Measurements from ENCODE around the gene OTUD7B.
"Not testable (repeated sequence)": the region's sequence is repeated elsewhere in the genome, so short reads cannot be mapped to it uniquely, and the experiment has no call there.

OTUD7B gene

DNA sequence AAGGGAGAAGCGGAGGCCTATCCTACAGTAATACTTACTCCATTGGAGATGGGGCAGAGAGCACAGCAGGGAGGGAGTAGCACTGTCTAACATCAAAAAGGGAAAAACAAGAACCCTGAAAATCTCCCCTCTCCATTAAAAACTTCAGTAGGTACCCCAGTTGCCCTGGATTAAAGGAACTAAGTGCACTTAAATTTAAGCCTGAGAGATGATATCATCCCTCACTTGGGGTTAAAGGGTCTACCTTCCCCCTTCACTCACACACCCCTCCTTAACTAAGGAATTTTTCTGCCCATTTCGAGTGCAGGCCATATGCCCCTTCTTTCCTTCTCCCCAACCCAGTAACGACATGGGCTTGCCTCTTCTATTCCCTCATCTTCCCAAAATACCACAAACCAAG lies 70.1 kb downstream of the OTUD7B start:
- no peak overlapping the region for H3K4me3 ChIP-seq (ENCODE audit: low read depth, low read length)
- TF ChIP-seq, protein P1, sequence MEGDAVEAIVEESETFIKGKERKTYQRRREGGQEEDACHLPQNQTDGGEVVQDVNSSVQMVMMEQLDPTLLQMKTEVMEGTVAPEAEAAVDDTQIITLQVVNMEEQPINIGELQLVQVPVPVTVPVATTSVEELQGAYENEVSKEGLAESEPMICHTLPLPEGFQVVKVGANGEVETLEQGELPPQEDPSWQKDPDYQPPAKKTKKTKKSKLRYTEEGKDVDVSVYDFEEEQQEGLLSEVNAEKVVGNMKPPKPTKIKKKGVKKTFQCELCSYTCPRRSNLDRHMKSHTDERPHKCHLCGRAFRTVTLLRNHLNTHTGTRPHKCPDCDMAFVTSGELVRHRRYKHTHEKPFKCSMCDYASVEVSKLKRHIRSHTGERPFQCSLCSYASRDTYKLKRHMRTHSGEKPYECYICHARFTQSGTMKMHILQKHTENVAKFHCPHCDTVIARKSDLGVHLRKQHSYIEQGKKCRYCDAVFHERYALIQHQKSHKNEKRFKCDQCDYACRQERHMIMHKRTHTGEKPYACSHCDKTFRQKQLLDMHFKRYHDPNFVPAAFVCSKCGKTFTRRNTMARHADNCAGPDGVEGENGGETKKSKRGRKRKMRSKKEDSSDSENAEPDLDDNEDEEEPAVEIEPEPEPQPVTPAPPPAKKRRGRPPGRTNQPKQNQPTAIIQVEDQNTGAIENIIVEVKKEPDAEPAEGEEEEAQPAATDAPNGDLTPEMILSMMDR (IDR thresholded peaks at IDR 0.05; ENCODE audit: borderline replicate concordance, insufficient read depth, low read depth, low read length): no peak

DNA sequence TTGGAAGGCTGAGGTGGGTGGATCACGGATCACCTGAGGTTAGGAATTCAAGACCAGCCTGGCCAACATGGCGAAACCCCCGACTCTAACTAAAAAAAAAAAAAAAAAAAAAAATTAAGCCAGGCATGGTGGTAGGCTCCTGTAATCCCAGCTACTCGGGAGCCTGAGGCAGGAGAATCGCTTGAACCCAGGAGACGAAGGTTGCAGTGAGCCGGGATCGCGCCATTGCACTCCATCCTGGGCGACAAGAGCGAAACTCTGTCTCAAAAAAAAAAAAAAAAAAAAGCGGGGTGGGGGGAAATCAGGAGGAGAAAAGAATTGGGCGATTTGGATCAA lies 71.9 kb downstream of the OTUD7B start:
- not testable (repeated sequence) for H3K4me3 ChIP-seq (ENCODE audit: low read depth, low read length)

DNA sequence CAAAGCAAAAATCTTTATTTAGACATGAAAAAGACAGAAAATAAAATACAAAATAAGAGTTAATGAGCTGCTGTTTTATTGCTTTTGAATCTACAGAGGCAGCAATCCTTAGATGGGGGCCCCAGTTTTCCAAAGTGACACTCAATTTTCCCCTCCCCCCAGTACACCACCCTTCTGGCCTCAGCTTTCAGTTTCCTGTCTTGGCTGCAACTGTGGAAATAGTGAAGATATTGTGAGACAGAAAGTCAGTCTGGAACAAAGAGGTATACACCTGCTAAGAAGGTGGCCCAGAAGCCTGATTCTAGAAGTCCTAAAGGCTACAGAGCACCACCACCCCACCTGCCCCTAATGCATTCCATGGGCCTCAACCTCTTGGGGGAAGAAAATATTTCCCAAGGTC lies 72.8 kb downstream of the OTUD7B start:
- H3K4me3 ChIP-seq (ENCODE audit: low read depth, low read length): no peak overlapping the region
- TF ChIP-seq, protein P1 (IDR thresholded peaks at IDR 0.05; ENCODE audit: borderline replicate concordance, insufficient read depth, low read depth, low read length): no peak

DNA sequence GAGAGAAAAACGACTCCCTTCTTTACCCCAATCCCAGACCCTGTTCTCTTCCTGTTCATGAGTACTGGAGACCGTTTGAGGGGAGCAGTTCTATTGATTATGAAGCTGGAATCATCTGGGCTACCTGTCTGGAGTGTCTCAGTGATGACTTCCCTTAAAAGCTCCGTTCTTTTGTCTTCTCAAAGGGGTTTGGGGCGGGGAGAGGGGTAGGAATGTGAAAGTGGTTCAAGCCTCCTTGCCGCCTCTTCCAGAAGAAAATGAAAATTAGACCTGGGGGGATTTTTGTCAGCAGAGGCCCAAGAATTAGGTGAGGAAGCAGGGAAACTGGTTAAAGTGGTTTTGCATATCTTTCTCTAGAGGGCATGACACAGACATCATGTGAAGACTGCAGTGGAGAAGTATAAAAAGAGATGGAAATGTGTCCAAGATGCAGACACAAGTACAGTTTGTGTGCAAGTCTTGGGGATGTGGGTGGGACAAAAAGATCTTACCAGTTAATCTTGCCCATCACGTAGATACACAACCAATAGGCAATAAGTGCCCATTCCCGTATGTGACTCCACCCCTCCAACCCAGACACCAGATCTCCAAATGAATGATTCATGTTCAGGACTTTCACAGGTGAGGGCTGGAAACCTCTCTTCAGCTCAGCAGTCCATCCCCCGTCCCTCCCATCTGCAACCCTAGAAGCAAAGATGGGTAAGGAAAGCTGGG lies 73.4 kb downstream of the OTUD7B start:
- TF ChIP-seq, protein P1 (IDR thresholded peaks at IDR 0.05; ENCODE audit: borderline replicate concordance, insufficient read depth, low read depth, low read length): no peak
- no peak overlapping the region for H3K4me3 ChIP-seq (ENCODE audit: low read depth, low read length)

DNA sequence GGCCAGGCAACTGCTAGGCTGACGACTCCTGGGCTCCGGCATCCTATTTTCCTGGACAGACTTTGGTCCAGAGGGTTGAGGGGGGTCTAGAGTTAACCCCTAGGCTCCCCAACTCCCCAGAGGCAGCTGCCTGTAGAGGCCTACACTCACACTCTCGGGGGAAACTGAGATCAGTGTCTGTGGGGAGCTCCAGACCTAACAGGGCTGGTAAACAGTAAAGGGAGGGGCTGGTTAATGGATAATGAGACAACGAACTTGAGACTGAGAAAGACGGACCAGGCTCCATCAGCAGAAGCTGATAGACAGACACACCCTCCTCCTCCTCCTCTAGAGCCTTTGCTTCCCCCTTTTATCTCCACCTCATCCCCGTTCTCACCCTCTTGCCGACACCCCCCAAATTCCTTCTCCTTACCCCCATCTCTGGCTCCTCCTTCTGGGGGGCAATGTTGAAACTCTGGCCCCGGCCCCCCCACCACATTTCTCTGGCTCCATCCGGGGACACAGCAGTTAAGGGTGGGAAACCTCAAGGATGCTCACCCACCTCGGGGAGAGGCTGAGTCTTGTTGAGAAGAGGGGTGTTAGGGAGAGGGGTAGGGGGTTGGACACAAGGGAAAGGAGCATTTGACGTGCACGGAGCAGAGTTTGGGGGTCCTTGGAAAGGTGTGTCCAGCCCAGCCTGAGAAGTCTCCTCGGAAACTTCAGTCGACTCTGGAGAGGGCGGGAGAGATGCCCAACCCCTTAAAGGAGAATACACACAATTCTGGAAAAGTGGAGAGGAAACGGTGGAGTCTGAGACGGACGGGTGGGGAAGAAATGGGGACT lies 74.1 kb downstream of the OTUD7B start, which contains the start of gene MTMR11:
Gene MTMR11 (minus strand): TSS at position 710 of the 822 bp plus-strand sequence. CDS start 232 bp downstream, at position 478.
- TF ChIP-seq, protein P1 (IDR thresholded peaks at IDR 0.05; ENCODE audit: borderline replicate concordance, insufficient read depth, low read depth, low read length): no peak
- H3K4me3 ChIP-seq (ENCODE audit: low read depth, low read length): no peak within 1 kb of the TSS

DNA sequence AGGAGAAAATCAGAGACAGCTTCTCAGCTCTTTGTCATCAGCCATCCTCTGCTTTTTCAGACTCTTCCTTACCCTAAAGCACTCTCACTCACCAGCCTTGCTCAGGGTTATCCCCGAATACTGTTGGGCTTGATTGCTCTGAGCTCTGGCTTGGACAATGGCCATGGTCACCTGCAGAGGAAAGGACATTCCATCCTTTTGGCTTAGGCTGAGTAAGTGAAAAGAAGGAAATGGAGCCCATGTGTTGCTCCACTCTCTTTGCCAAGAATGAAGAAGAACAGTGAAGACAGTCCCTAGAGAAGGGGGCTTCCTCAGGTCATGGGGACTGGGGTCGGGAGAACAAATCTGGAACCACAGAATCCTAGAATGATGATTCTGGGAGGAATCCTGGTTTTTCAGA lies 76.2 kb downstream of the OTUD7B start:
- TF ChIP-seq, protein P1 (IDR thresholded peaks at IDR 0.05; ENCODE audit: borderline replicate concordance, insufficient read depth, low read depth, low read length): no peak
- no peak overlapping the region for H3K4me3 ChIP-seq (ENCODE audit: low read depth, low read length)

DNA sequence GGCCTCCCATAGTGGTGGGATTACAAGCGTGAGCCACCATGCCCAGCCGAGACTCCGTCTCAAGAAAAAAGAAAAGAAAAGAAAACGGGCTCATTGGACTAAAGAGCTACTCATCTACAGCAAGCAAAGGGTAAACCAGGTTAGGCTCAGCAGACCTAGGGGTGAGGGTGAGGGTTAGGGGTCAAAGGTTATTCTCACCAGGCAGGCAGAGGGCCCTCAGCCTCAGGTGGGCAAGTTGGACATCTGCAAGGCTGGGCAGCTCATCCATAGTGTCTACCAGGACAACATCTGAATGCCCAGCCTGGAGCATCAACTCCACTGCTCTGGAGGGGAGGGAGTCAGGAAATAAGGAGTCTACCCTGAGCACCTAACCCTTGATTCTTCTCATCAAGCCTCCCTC lies 77.3 kb downstream of the OTUD7B start:
- H3K4me3 ChIP-seq (ENCODE audit: low read depth, low read length): no peak overlapping the region
- TF ChIP-seq, protein P1 (IDR thresholded peaks at IDR 0.05; ENCODE audit: borderline replicate concordance, insufficient read depth, low read depth, low read length): no peak
